Epithelial cell of esophagus (primary cell): ENCODE results near the gene ATXN7L1.

ENCODE experiments used
- DNase-seq: peaks from one replicate; pipeline ENCODE4 v3.0.0; 2010; ENCODE audit warnings: low read depth
- H3K4me3 ChIP-seq: 2 replicates; pipeline ENCODE4 v1.5.1; 2011; ENCODE audit warnings: mild to moderate bottlenecking, low read length, control low read depth
- CTCF ChIP-seq: IDR thresholded peaks from 2 replicates; pipeline ENCODE4 v1.5.1; 2011; ENCODE audit warnings: low read depth, mild to moderate bottlenecking, low read length, control low read depth, inconsistent platforms; ENCODE audit not compliant: insufficient read depth; ENCODE audit errors: missing control alignments

Gene ATXN7L1

GRCh38 chr7:105677410-105677730 is 199.0 kb downstream of the ATXN7L1 start:
- DNase-seq, result no peak
- H3K4me3 ChIP-seq, result no peak overlapping the region
- no peak for TF ChIP-seq CTCF

DNA sequence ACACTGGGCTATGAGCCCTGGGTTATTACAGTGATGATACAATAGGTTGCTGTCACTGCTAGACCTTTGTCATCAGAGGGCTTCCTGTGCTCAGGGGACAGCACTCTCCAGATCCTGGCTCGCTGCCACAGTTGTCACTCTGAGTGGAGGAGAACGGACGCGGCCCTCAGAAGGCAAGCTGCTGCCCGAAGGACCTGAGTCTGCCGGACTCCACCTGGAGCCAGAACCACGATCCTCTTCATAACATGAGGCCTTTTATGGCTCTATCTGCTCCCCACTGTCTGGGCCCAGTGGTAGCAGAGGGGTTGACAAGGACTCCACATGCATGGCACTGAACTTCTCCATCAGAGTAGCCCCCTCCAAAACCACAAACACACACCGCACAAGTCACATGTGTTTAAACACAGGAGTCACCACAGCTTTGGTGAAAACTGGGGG is 200.4 kb downstream of the ATXN7L1 start:
- no peak overlapping the region for H3K4me3 ChIP-seq
- DNase-seq, result no peak
- TF ChIP-seq CTCF, result no peak

GRCh38 chr7:105674200-105674920 is 202.0 kb downstream of the ATXN7L1 start:
- DNase-seq, result no peak
- H3K4me3 ChIP-seq, result no peak overlapping the region
- no peak for TF ChIP-seq CTCF

GRCh38 chr7:105673367-105674084 is 202.9 kb downstream of the ATXN7L1 start:
- TF ChIP-seq CTCF, result no peak
- DNase-seq, result peak; percentile 42
- H3K4me3 ChIP-seq, result no peak overlapping the region

GRCh38 chr7:105672801-105673200 is 203.6 kb downstream of the ATXN7L1 start:
- H3K4me3 ChIP-seq, result no peak overlapping the region
- no peak for DNase-seq
- TF ChIP-seq CTCF, result no peak

DNA sequence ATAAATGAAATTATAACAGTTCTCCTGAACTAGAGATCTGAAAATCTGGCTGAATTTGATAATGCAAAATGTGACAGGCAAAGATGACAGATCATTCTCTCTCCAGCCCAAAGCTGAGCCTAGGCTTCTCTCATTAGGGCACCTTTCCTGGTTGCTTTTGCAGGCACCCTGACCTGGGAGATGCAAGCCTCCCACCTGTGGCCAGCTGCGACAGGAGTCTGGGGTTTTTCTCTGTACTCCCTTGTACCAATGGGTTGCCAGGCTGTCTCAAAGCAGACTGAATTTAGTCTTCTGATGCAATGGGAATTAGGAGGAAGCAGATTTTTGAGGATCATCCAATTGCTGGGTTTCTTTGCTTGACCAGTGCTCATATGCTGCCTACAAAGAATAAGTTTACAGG is 210.1 kb downstream of the ATXN7L1 start:
- DNase-seq, result no peak

More for the DNA sequence above, 210.1 kb downstream of the ATXN7L1 start:
- H3K4me3 ChIP-seq, result no peak overlapping the region
- no peak for TF ChIP-seq CTCF
